SKM-1 treated with dmso at 0.1 percent for 144 hours (cell line): ENCODE data around the gene METAP1D.

Experiments used
- DNase-seq: peaks from one replicate; lab custom pipeline; 2025; ENCODE audit not compliant: unreplicated experiment; lab: John Stamatoyannopoulos, UW

Gene METAP1D

GRCh38 chr2:172079416-172079815, 79.7 kb downstream of the METAP1D start:
- no peak for DNase-seq

DNA sequence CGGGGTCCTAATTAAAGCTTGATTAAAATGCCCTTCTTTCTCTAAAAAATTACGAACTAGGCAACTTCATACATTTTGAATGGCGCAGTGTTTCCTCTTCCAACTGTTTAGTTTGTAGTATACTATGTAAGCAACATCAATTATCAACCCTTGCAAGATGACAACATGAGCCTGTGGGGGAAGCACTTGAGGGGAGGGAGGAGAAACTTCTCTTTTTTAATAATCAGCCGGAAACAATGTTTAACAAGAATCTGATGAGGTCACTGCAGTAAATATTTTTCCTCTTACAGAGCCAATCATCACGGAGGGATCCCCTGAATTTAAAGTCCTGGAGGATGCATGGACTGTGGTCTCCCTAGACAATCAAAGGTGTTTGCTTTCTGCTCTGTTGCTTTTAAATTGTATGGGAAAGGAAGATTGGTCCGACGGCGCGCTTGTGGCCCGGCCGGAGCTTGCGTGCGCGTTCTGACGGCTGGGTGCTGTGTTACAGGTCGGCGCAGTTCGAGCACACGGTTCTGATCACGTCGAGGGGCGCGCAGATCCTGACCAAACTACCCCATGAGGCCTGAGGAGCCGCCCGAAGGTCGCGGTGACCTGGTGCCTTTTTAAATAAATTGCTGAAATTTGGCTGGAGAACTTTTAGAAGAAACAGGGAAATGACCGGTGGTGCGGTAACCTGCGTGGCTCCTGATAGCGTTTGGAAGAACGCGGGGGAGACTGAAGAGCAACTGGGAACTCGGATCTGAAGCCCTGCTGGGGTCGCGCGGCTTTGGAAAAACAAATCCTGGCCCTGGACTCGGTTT, 80.3 kb downstream of the METAP1D start:
- no peak for DNase-seq

- no peak for DNase-seq
Measured at GRCh38 chr2:172080641-172081220, 81.0 kb downstream of the METAP1D start.

GRCh38 chr2:172081221-172082022, 81.7 kb downstream of the METAP1D start:
- no peak for DNase-seq

GRCh38 chr2:172082105-172082943, 82.6 kb downstream of the METAP1D start:
- no peak for DNase-seq

DNA sequence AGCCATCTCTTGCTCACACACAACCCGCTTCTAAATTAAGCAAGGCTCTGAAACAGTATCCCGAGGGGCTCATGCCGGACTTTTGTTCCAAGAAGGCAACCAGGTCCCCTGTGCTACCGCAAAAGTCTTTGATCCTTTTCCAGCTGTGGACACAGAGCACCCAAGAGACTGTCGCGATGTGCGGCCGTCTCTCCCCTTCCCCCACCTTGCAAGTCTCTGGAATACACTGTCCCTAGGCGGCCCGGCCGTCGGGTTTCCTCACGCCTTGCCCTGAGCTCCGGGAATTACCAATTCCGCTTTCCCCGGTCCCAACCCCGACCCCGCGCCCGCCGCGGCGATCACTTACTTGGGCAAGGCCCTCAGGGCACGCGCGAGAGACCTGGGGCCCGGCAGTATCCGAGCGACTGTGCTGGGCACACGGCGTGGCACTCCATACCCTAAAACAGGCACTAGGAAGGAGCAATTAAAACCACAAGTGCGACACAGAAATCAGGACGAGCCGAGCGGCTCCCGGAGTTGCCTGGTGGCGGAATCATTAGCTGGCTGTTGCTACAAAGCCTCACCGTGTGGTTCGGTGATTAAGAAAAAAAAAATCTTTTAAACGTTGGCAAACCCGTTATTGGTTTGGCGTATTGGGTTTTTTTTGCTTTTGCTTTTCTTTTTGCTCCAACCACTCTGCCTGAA, 83.3 kb downstream of the METAP1D start:
- DNase-seq: no peak

DNA sequence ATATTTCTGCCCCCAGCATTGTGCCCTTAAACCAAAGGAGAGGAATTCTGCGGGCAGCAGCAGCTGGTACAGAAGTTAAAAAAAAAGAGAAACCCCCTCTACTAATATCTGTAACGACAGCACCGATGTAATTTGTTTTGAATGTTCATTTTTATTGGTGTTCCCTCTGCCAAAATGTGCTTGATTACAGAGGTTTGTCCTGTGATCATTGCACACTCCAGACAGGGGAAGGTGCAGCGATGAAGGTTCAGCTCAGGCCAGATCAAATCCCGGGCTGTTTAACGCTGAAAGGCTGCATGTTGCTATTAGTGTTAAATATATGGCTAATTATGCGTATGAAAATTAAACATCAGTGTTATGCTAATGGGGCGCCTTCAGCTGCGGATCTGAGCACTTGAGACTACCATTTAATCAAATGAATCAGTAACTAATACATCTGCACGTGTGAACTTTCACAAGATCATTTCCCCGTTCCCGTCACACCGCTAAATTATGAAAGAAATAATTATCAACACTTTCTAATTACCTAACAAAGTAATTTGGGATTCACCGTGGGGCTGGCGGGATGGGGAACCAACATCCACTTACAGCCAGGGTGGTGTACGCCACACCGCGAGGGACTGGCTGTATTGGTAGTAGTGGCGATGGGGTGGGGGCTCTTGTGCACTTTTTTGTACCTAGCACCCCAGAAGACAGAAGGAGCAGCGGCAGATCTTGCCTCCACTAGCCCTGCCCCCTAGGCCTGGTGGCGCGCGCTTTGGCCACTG, 84.1 kb downstream of the METAP1D start:
- no peak for DNase-seq

- DNase-seq: peak; percentile 49
Measured at GRCh38 chr2:172084395-172084644, 84.6 kb downstream of the METAP1D start.

DNA sequence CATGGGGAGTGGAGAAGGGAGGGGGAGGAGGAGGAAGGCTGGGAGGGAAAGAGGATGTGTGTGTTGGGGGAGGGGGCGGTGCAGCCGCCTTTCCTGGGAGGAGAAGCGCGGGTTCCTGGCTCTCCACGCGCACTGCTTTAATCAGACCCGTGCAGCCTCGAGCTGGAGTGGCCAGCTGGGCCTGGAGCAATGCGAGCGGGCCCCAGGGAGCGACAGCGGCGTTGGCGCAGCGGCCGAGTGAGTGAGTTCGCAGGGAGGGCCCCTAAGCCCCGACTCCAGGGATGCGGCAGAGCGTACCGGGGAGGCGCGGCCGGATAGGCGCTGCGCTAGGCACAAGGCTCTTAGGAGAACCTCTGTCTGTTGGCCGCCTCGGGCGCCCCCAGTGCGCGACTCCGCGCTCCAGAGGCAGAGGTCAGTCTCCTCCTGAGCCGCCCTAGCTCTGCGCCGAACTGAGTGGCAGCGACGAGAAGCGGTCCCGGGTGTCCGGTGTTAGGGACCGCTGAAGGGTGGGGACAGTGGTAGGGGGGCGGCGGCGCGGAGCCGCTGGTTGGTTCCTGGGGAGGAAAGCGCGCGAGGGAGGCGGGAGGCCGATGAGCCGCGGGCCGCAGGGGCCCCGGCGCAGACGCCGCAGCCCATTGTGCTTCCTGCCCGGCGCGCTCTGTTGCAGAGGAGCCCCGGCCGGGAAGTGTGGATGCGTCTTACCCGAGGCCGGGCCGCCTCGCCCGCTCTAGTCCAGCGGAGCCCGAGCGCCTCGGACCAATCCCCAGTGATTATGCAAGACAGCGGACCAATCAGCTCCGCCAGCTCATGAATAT, 85.1 kb downstream of the METAP1D start:
- peak; percentile 75 for DNase-seq

GRCh38 chr2:172085460-172086159, 85.9 kb downstream of the METAP1D start, which contains the start of gene DLX1:
Gene DLX1, plus strand, starts transcription at chr2:172085507. Its CDS starts 171 bp downstream, at chr2:172085678.
- no peak for DNase-seq

DNA sequence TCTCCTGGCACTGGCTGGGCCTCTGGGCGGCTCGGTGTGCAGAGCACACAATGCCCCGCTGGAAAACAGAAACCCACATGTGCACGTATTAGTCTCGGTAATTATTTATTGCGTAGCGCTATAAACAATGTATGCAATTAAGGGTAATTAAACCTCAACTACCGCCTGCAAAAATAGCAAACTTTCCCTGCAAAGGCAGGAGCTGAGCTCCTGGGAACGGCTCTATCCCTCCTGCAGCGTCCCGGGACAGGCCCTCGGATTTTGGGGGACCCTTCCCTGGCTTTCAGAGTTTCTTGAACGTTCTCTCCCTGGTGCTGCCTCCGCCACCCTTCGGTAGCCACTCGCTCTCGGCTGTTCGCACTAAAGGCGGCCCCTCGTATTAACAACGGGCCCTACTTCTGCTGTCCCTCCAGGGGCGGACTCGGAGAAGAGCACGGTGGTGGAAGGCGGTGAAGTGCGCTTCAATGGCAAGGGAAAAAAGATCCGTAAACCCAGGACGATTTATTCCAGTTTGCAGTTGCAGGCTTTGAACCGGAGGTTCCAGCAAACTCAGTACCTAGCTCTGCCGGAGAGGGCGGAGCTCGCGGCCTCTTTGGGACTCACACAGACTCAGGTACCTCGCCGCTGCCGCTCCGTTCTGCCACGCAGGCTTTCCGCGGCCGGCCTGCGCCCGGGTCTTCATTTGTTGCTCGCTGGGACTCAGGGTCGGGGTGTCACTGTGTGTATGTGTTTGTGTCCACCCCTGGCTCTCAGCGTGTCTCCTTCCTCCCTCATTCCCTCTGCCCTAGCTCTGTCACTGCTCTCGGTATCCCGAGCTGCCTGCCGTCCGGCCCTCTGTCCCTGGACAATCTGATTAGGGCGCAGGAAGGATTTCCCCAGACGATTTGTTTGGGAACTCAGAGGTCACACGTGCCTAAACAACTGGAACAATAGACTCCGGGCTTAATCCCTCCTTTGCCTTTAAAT, 86.8 kb downstream of the METAP1D start:
- DNase-seq: peak; percentile 54

GRCh38 chr2:172087207-172087779, 87.5 kb downstream of the METAP1D start:
- DNase-seq: no peak

GRCh38 chr2:172087780-172088244, 88.1 kb downstream of the METAP1D start:
- DNase-seq: no peak

GRCh38 chr2:172088245-172089004, 88.7 kb downstream of the METAP1D start:
- no peak for DNase-seq

- no peak for DNase-seq
Measured at GRCh38 chr2:172089005-172089504, 89.3 kb downstream of the METAP1D start.

GRCh38 chr2:172089633-172090032, 89.9 kb downstream of the METAP1D start:
- DNase-seq: no peak
